G401.6 (cell line): ENCODE measurements around the gene OR52E2.

Experiments
- FAIRE-seq: peaks from 2 replicates; lab custom pipeline; 2012; peaks lifted over from hg19 to GRCh38; lab: Jason Lieb, UNC

Gene OR52E2

DNA sequence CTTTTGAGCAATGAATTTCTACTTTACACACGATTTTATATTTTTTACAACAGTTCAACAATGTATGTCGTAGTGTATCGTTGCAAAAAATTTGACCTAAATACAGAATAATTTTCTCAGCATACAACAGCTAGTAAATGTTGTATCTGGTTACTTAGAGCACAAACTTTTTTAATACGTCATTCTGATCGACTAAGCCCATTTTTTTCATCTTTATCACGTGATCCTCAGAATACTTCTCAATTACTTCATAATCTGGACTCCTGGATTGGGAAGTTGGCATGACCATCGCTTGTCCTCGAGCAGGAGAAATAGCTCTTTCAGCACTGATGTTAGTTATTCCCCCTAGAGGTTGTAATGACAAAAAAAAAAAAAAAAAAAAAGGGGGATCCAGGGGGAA lies 48.2 kb downstream of the OR52E2 start:
- no peak for FAIRE-seq
